ENCODE measurements around the gene VPS36. TPM values are rescaled to one million over a fixed set of nuclear protein-coding genes. Genes with fewer than 3 reads are reported as not detected.

VPS36 gene, protein sequence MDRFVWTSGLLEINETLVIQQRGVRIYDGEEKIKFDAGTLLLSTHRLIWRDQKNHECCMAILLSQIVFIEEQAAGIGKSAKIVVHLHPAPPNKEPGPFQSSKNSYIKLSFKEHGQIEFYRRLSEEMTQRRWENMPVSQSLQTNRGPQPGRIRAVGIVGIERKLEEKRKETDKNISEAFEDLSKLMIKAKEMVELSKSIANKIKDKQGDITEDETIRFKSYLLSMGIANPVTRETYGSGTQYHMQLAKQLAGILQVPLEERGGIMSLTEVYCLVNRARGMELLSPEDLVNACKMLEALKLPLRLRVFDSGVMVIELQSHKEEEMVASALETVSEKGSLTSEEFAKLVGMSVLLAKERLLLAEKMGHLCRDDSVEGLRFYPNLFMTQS
- 157 and 173 TPM in 2 replicates for total RNA-seq (2013; cell fraction: nucleolus; rRNA removed)
- 24.4 and 26.5 TPM in 2 replicates for total RNA-seq (2014; rRNA removed)
- 23.4 and 23.7 TPM in 2 replicates for total RNA-seq (2014; rRNA removed; fragmentation: Illumina TruSeq; extraction: Trizol)
- 16.1 and 16.3 TPM in 2 replicates for total RNA-seq (2021)
- 12.9 TPM for polyA plus RNA-seq (2011; ENCODE audit: low read depth)
- polyA plus RNA-seq (2011; rRNA removed) = 25.7 and 41.5 TPM in 2 replicates
- polyA plus RNA-seq (2011; cell fraction: cytosol; rRNA removed) = 8.5 and 10.3 TPM in 2 replicates
- 33.6 and 39.6 TPM in 2 replicates for polyA plus RNA-seq (2011; cell fraction: nucleus; rRNA removed)
- 15.5 and 16.1 TPM in 2 replicates for polyA plus RNA-seq (2012)
- polyA plus RNA-seq (2014; fragmentation: Illumina TruSeq; extraction: Trizol) = 26.7 and 35.6 TPM in 2 replicates
- polyA plus RNA-seq (2014; fragmentation: Nextera tagmentation; extraction: Ambion mirVana) = 10 to 100 TPM; 10.3 to 12.3 TPM
- 22.8 and 25.2 TPM in 2 replicates for polyA plus RNA-seq (2014; rRNA removed)
- polyA plus RNA-seq (2016; fragmentation: Nextera tagmentation; extraction: Ambion mirVana) = 10 to 100 TPM; 23.3 to 29.0 TPM
- polyA minus RNA-seq (2011; rRNA and poly(A)+ RNA removed) = 10.1 and 14.0 TPM in 2 replicates
- polyA minus RNA-seq (2011; cell fraction: cytosol; rRNA and poly(A)+ RNA removed) = 6.3 and 10.4 TPM in 2 replicates
- polyA minus RNA-seq (2011; cell fraction: nucleus; rRNA and poly(A)+ RNA removed) = 14.1 and 19.5 TPM in 2 replicates
- percentile 85 among the genes with signal in this experiment for Bru-seq, nascent RNA
- BruChase-seq, experiment 1, labeled RNA remaining after a 6-hour chase = percentile 95 among the genes with signal in this experiment
- percentile 93 among the genes with signal in this experiment for BruChase-seq, experiment 2, labeled RNA remaining after a 2-hour chase
- long read RNA-seq, experiment 1, full-length matches to known transcripts = 12 of 12 reads
- long read RNA-seq, experiment 1, partial matches to known transcripts = 0 of 12 reads
- long read RNA-seq, experiment 1, other reads (novel, unspliced or antisense) = 0 of 12 reads
- long read RNA-seq, experiment 2, full-length matches to known transcripts = 35 of 67 reads
- long read RNA-seq, experiment 2, partial matches to known transcripts = 9 of 67 reads
- long read RNA-seq, experiment 2, other reads (novel, unspliced or antisense) = 23 of 67 reads

- peak within 1 kb of the TSS; percentile 93 for H3K9ac ChIP-seq (ENCODE audit: control insufficient read depth, insufficient read depth, low read length)
- FAIRE-seq = no peak
- H3K36me3 ChIP-seq (ENCODE audit: control insufficient read depth in 2 of 2, insufficient read depth in 2 of 2, low read length in 1 of 2) = no peaks in the 10 kb centered on the region
- H4K20me1 ChIP-seq (ENCODE audit: control insufficient read depth, insufficient read depth) = peaks cover 2% of the 10 kb centered on the region; the same call in 1 of the 2 replicates
- peak within 1 kb of the TSS; percentile 88 for H3K4me2 ChIP-seq (ENCODE audit: control insufficient read depth, insufficient read depth)
- H2AFZ ChIP-seq (ENCODE audit: control insufficient read depth, low read depth, low read length) = peak within 1 kb of the TSS; percentile 90
- under 1% methylated on average over 102 of the region's 105 CpGs for WGBS (ENCODE audit: insufficient coverage, insufficient replicate concordance, low lambda C conversion rate, missing lambda C conversion rate)
- in situ Hi-C loops (cut with MboI) = loop anchor here (10.0 kb wide), 2 partner anchors 205 to 435 kb away; partner anchors contain the start of genes ALG11, ATP7B and SUGT1
- H3K4me1 ChIP-seq (ENCODE audit: control insufficient read depth, insufficient read depth, low read length) = peaks cover 14% of the 10 kb centered on the region
- intact Hi-C loops (cut with micrococcal nuclease; ENCODE audit: unreplicated experiment) = loop anchor here (1.0 to 10.0 kb wide), 5 partner anchors 107 to 635 kb away; partner anchors contain the start of genes ALG11, ATP7B and SUGT1
- ChIA-PET POLR2A (interaction anchor here (1.4 to 1.6 kb wide), 2 partner anchors 101 to 255 kb away, joined by 3 to 4 read pairs; no protein-coding TSS in a partner anchor), RAD21 (ENCODE audit: unreplicated experiment) (interaction anchor here (0.6 to 4.4 kb wide), 16 partner anchors 9 to 635 kb away, joined by 3 to 34 read pairs (median 4); partner anchors contain the start of gene ALG11), SMC1A (ENCODE audit: uncharacterized antibody, unreplicated experiment) (interaction anchor here (0.6 to 6.1 kb wide), 13 partner anchors 10 to 636 kb away, joined by 3 to 46 read pairs (median 4); no protein-coding TSS in a partner anchor), CTCF (interaction anchor here (0.6 to 5.3 kb wide), 47 partner anchors 9 to 702 kb away, joined by 3 to 82 read pairs (median 4); partner anchors contain the start of genes ALG11 and SUGT1)
- H3K27me3 ChIP-seq (replicated peaks in 1 of 2; ENCODE audit: control insufficient read depth in 2 of 2, insufficient read depth in 2 of 2, low read length in 1 of 2) = no peaks in the 10 kb centered on the region
- peak; percentile 81 for ATAC-seq
- H3K4me3 ChIP-seq = peak within 1 kb of the TSS; percentile 69
- no peaks in the 10 kb centered on the region; the same call in 2 of the 3 replicates for H3K9me3 ChIP-seq (replicated peaks; ENCODE audit: control insufficient read depth, insufficient read depth, low read length)
- H3K79me2 ChIP-seq (ENCODE audit: control insufficient read depth, insufficient read depth, low read length) = peaks cover 35% of the 10 kb centered on the region
- H3K27ac ChIP-seq (ENCODE audit: control insufficient read depth, insufficient read depth) = peak within 1 kb of the TSS; percentile 90
- peak; percentile 72 for DNase-seq (ENCODE audit: low read depth, low spot score)
- BruUV-seq (replicated peaks) = no TSS peak
- TF ChIP-seq, protein P1, sequence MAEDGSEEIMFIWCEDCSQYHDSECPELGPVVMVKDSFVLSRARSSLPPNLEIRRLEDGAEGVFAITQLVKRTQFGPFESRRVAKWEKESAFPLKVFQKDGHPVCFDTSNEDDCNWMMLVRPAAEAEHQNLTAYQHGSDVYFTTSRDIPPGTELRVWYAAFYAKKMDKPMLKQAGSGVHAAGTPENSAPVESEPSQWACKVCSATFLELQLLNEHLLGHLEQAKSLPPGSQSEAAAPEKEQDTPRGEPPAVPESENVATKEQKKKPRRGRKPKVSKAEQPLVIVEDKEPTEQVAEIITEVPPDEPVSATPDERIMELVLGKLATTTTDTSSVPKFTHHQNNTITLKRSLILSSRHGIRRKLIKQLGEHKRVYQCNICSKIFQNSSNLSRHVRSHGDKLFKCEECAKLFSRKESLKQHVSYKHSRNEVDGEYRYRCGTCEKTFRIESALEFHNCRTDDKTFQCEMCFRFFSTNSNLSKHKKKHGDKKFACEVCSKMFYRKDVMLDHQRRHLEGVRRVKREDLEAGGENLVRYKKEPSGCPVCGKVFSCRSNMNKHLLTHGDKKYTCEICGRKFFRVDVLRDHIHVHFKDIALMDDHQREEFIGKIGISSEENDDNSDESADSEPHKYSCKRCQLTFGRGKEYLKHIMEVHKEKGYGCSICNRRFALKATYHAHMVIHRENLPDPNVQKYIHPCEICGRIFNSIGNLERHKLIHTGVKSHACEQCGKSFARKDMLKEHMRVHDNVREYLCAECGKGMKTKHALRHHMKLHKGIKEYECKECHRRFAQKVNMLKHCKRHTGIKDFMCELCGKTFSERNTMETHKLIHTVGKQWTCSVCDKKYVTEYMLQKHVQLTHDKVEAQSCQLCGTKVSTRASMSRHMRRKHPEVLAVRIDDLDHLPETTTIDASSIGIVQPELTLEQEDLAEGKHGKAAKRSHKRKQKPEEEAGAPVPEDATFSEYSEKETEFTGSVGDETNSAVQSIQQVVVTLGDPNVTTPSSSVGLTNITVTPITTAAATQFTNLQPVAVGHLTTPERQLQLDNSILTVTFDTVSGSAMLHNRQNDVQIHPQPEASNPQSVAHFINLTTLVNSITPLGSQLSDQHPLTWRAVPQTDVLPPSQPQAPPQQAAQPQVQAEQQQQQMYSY (CRISPR knock-in tag; IDR thresholded peaks at IDR 0.05) = no peak
- TF ChIP-seq CBFB (IDR thresholded peaks at IDR 0.05; ENCODE audit: low read depth) (no peak), BACH1 (IDR thresholded peaks at IDR 0.05; ENCODE audit: borderline replicate concordance) (peak; percentile 71), MTA3 (IDR thresholded peaks at IDR 0.05; ENCODE audit: borderline replicate concordance, low read length) (no peak), TCF12 (IDR thresholded peaks at IDR 0.05; ENCODE audit: low read depth, low read length) (peak; percentile 59; the same call in 1 of the 2 replicates), ZBED1 (IDR thresholded peaks at IDR 0.05; ENCODE audit: borderline replicate concordance) (0 out of 2 replicates have a peak, but pooled peaks have one; percentile 63), MYB (IDR thresholded peaks at IDR 0.05; ENCODE audit: borderline replicate concordance, low read depth, low read length) (no peak), ATF3 (IDR thresholded peaks at IDR 0.05; ENCODE audit: borderline replicate concordance, extremely low read depth, low read depth, low read length) (no peak)
- TF ChIP-seq, protein P2, sequence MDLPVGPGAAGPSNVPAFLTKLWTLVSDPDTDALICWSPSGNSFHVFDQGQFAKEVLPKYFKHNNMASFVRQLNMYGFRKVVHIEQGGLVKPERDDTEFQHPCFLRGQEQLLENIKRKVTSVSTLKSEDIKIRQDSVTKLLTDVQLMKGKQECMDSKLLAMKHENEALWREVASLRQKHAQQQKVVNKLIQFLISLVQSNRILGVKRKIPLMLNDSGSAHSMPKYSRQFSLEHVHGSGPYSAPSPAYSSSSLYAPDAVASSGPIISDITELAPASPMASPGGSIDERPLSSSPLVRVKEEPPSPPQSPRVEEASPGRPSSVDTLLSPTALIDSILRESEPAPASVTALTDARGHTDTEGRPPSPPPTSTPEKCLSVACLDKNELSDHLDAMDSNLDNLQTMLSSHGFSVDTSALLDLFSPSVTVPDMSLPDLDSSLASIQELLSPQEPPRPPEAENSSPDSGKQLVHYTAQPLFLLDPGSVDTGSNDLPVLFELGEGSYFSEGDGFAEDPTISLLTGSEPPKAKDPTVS (IDR thresholded peaks at IDR 0.05; ENCODE audit: low read depth, low read length) = 0 out of 2 replicates have a peak, but pooled peaks have one; percentile 25
Observed at GRCh38 chr13:52450012-52450792, at the start of gene VPS36. Gene VPS36 (minus strand): TSS chr13:52450634. CDS start chr13:52450594, 40 bp downstream.

Data from GM12878 (cell line).